ENCODE measurements around the gene AP2A1.
"Not testable (repeated sequence)": the region's sequence is repeated elsewhere in the genome, so short reads cannot be mapped to it uniquely, and the experiment has no call there.

The AP2A1 gene

DNA sequence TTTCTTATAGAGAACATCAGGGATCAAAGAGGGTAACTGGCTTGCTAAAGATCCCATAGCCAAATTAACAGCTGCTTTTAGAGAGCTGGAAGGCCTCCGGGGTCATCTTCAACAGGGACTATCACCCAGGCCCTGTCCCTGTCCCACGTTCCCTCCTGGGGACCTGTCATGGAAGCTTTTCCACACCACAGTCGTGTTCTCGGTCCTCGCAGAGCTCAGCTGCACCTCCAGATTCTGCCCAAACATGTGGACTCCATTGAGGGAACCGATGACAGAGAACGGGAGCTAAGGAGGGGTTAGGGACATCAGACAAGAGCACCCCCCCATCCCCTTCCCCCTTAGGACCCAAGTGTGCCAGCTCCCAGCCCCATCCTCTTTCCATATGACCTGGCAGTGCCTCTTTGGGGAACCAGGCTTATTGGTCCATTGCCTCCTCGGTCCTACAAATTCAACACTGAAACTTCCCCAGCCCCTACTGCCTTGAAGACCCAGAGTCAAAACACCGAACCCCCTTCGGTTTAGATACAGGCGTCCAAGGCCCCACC lies 45.7 kb downstream of the AP2A1 start:
- DNase-seq (ENCODE audit: low read depth in 2 of 2) = no peak

DNA sequence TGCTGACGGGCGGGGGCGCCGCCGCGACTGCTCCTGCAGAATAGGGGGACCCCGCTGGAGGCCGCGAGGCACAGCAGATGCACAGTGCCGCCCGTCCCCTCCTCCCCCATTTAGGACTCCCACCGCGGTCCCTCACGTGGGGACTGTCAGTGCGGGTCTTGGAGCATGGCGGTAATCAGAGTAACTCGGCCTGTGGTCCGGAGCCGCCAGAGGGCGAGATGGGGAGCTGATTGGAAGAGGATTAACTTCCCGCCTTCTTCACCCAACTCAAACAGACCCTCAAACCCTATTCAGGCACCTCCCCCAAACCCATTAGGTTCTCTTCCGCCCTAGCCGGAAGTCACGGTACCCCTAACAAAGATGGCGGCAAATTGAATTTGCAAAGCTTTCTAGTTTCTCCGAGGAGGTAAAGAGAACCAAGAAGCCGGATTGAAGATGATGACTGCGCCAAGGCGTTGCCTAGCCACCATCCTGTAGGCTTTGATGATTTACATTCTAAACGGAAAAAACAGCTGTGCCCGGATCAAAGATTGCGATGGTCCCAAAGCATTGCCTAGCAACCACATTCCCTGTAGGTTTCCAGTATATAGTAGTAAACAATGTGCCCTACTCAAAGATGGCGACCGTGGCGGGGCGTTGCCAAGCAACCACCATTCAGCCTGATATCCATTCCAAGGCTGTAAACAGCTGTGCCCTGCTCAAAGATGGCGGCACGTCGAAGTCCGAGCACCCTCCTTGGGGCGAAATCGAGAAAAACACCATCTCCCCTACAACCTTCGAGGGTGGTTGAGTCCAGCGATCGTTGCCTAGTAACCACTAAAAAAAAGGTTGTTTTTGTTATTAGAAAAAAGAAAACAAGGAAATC lies 46.4 kb downstream of the AP2A1 start, which contains the start of gene FUZ:
Gene FUZ, minus strand, starts transcription at position 296 of the 865 bp plus-strand sequence. Its CDS starts 186 bp downstream, at position 110.
- peak; percentile 82 to 83 for DNase-seq (ENCODE audit: low read depth in 2 of 2)

- no peak for DNase-seq (ENCODE audit: low read depth in 2 of 2)
Measured at GRCh38 chr19:49814010-49814409, 47.2 kb downstream of the AP2A1 start.

- DNase-seq (ENCODE audit: low read depth in 2 of 2) = no peak
Measured at GRCh38 chr19:49816590-49816989, 49.8 kb downstream of the AP2A1 start.

DNA sequence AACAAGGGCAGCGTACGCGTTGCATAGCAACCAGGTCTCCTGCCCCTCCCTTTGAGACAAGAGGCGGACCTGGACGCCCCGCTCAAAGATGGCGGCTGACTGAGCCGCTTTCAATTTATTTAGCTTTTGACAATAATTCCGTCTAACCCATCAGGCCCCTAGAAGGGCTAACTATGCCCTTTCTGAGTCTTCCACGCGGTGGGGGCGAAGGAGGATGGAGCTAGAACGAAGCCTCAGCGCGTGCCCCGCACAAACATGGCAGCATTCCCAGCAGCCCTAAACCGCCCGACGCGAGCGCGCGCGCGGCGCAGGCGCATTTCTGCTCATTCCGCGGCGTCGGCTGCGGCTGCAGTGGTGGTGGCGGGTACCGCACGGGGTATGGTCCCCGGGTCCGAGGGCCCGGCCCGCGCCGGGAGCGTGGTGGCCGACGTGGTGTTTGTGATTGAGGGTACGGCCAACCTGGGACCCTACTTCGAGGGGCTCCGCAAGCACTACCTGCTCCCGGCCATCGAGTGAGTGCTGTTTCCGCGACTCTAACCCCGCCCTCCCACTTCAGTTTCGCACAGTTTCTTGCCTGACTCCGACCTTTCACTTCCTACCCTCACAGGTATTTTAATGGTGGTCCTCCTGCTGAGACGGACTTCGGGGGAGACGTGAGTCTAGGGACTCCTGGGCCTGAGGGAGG lies 51.3 kb downstream of the AP2A1 start, which contains the start of gene MED25:
Gene MED25, plus strand, starts transcription at position 326 of the 685 bp plus-strand sequence. Its CDS starts 53 bp downstream, at position 379.
- DNase-seq (ENCODE audit: low read depth in 2 of 2) = peak; percentile 73 to 75

- no peak for DNase-seq (ENCODE audit: low read depth in 2 of 2)
Measured at GRCh38 chr19:49818649-49819370, 52.0 kb downstream of the AP2A1 start.

- DNase-seq (ENCODE audit: low read depth in 2 of 2) = not testable (repeated sequence)
Measured at GRCh38 chr19:49819452-49820115, 52.8 kb downstream of the AP2A1 start.

GRCh38 chr19:49820125-49820524 lies 53.3 kb downstream of the AP2A1 start:
- no peak for DNase-seq (ENCODE audit: low read depth in 2 of 2)

DNA sequence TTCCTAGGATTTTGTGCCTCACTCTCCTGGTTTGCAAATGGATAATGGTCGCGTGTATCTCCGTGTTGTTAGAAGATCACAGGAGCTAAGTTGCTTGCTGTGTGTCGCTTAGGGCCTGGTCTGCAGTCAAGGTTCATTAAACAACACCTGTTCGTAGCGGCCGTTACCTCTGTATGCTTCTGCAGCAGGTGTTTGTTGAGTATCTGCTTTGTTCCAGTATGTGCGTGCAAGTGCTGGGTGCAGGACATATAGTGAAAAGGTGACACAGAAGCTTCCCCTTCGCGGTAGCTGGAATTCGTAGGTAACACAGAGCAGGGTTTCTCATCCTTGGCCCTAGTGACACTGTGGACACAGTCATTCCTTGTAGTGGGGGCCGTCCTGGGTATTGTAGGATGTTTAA lies 56.7 kb downstream of the AP2A1 start:
- DNase-seq (ENCODE audit: low read depth in 2 of 2) = no peak

GRCh38 chr19:49824662-49825061 lies 57.9 kb downstream of the AP2A1 start:
- no peak for DNase-seq (ENCODE audit: low read depth in 2 of 2)

DNA sequence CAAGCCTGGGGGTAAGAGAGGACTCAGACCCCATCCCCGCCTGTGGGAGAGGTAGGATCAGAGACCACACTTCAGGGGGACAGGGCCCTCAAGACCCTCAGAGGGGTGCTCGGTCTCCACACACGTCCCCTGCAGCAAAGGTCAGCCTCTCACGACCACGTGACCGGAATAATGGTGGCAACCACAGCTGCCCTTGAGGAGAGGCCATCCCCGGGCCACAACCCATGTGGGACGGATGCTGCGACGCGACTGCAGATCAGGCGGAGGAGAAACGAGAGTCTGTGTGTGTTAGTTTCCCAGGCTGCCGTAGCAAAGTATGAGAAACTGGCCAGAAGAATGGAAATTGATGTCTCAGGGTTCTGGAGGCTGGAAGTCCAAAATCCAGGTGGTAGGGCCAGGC lies 60.2 kb downstream of the AP2A1 start:
- DNase-seq (ENCODE audit: low read depth in 2 of 2) = no peak

- DNase-seq (ENCODE audit: low read depth in 2 of 2) = no peak
Measured at GRCh38 chr19:49829200-49829599, 62.4 kb downstream of the AP2A1 start.

GRCh38 chr19:49829721-49830120 lies 62.9 kb downstream of the AP2A1 start:
- no peak for DNase-seq (ENCODE audit: low read depth in 2 of 2)

GRCh38 chr19:49830766-49831165 lies 64.0 kb downstream of the AP2A1 start:
- no peak for DNase-seq (ENCODE audit: low read depth in 2 of 2)

- DNase-seq (ENCODE audit: low read depth in 2 of 2) = no peak
Measured at GRCh38 chr19:49831592-49831991, 64.8 kb downstream of the AP2A1 start.

DNA sequence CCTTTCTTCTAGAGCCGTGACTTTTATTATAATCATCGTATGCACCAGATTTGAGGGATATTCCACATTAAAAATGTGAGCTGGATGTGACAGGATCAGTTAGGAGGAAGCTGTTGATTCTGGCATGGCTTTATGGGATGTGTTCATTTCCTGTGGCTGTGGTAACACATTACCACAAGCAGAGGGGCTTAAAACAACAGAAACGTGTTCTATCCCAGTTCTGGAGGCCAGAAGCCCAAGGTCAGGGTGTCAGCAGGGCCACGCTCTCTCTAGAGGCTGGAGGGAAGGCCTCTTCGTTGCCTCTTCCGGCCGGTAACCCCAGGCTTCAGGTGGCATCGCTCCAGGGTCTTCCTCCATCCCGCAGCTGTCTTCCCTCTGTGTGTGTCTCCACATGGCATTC lies 65.8 kb downstream of the AP2A1 start:
- DNase-seq (ENCODE audit: low read depth in 2 of 2) = no peak

DNA sequence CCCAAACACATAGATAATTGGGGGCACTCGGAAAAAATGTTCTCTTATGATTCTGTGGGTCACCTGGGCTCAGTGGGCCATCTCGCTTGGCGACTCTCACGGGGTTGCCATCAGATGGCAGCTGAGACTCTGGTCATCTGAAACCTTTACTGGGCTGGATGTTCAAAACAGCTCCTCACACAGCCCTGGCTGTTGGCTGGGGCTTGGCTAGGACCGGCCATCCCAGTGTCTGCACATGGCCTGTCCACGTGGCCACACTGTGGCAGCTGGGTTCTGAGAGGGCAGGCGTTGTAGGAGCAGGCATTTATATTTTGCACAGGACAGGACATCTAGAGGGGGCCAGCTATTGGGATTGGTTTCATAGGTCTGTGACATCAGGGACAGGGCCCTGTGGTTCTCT lies 66.8 kb downstream of the AP2A1 start:
- no peak for DNase-seq (ENCODE audit: low read depth in 2 of 2)

DNA sequence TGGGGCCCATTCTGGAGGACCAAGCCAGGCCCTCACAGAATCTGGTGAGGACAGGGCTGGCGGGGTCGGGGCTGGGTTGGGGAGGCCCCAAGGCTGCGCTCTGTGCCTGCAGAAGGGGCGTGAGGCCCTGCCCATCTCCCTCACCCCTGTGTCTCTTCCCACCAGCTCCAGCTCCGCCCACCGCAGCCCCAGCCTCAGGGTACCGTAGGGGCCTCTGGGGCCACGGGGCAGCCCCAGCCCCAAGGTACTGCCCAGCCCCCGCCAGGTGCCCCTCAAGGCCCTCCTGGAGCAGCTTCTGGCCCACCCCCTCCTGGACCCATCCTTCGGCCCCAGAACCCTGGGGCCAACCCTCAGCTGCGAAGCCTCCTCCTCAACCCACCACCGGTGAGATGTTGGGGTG lies 68.8 kb downstream of the AP2A1 start:
- DNase-seq (ENCODE audit: low read depth in 2 of 2) = no peak

GRCh38 chr19:49836176-49837008 lies 69.6 kb downstream of the AP2A1 start:
- DNase-seq (ENCODE audit: low read depth in 2 of 2) = no peak

GRCh38 chr19:49837009-49837310 lies 70.2 kb downstream of the AP2A1 start:
- DNase-seq (ENCODE audit: low read depth in 2 of 2) = no peak

- DNase-seq (ENCODE audit: low read depth in 2 of 2) = no peak
Measured at GRCh38 chr19:49837425-49837824, 70.6 kb downstream of the AP2A1 start.

Data from stimulated activated CD8-positive, alpha-beta memory T cell treated with anti-CD3 and anti-CD28 coated beads, Interleukin-7, amount 100 ng/mL, for 1 hour (primary cell).